Measurements from ENCODE around the gene RPS17. TPM values are rescaled to one million over a fixed set of nuclear protein-coding genes. Genes with fewer than 3 reads are reported as not detected.

RPS17 gene
- total RNA-seq, 2 experiments from 2014 or later, result 3,057 to 3,069 TPM

DNA sequence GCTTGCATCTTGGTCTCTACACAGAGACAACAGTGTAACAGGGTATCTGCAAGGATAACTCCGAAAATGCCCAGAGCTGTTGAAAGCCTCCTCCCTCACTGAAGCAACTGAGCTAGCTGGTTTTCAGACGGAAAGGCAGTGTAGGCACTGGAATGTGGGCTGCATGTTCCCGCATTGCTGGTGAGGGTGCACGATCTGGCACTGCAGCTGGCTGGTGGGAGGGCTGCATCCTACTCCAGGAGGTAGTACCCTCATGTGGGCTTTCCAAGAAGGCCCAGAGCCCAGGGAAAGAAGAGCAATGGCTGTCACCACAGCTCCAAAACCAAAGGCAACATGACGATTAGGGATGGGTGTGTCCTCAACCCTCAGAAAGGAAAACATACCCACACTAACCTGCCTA, 28.7 kb upstream of the RPS17 start:
- Mint-ChIP-seq H3K36me3 (ENCODE audit: low read depth) (no peaks in the 10 kb centered on the region), H3K9me3 (no peaks in the 10 kb centered on the region), H3K27ac (no peak overlapping the region), H3K4me3 (no peak overlapping the region), H3K4me1 (ENCODE audit: low read depth) (no peaks in the 10 kb centered on the region), H3K27me3 (peaks cover 17% of the 10 kb centered on the region)
- POLR2A ChIA-PET, result interaction anchor here (0.9 kb wide), 1 partner anchor 12 kb away, joined by 3 read pairs; no protein-coding TSS in a partner anchor
- TF ChIP-seq, protein P1, sequence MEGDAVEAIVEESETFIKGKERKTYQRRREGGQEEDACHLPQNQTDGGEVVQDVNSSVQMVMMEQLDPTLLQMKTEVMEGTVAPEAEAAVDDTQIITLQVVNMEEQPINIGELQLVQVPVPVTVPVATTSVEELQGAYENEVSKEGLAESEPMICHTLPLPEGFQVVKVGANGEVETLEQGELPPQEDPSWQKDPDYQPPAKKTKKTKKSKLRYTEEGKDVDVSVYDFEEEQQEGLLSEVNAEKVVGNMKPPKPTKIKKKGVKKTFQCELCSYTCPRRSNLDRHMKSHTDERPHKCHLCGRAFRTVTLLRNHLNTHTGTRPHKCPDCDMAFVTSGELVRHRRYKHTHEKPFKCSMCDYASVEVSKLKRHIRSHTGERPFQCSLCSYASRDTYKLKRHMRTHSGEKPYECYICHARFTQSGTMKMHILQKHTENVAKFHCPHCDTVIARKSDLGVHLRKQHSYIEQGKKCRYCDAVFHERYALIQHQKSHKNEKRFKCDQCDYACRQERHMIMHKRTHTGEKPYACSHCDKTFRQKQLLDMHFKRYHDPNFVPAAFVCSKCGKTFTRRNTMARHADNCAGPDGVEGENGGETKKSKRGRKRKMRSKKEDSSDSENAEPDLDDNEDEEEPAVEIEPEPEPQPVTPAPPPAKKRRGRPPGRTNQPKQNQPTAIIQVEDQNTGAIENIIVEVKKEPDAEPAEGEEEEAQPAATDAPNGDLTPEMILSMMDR (IDR thresholded peaks at IDR 0.05), result no peak
- ATAC-seq (no peak), DNase-seq (no peak)
- intact Hi-C loops (cut with micrococcal nuclease), result no loop called here
- CTCF ChIA-PET, result interaction anchor here (1.2 kb wide), 1 partner anchor 38 kb away, joined by 4 read pairs; no protein-coding TSS in a partner anchor

DNA sequence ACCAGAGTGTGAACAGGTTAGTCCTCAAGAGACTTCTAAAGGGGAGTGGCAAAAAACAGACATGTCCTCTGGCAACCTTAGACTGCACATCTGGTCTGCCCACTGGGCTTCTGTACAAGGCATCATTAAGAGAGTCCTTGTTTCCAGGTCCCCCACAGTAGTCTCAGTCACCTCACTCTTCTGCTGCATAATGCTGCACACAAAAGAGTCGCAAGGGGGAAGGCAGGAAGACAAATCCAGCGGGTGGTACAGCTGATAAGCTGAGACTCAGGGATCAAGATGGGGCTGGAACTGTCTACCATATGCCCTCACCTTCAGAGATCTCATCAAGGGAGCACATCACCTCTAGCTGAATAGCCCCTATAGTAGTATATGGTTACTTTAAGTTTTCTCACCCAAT, 27.4 kb upstream of the RPS17 start:
- CTCF ChIA-PET, result no interaction called here
- Mint-ChIP-seq H3K4me3 (no peak overlapping the region), H3K9me3 (no peaks in the 10 kb centered on the region), H3K27me3 (peaks cover 9% of the 10 kb centered on the region), H3K4me1 (ENCODE audit: low read depth) (no peaks in the 10 kb centered on the region), H3K36me3 (ENCODE audit: low read depth) (no peaks in the 10 kb centered on the region), H3K27ac (no peak overlapping the region)
- no peak for DNase-seq
- intact Hi-C loops (cut with micrococcal nuclease), result no loop called here
- POLR2A ChIA-PET, result no interaction called here
- no peak for ATAC-seq
- TF ChIP-seq, protein P1 (IDR thresholded peaks at IDR 0.05), result no peak

DNA sequence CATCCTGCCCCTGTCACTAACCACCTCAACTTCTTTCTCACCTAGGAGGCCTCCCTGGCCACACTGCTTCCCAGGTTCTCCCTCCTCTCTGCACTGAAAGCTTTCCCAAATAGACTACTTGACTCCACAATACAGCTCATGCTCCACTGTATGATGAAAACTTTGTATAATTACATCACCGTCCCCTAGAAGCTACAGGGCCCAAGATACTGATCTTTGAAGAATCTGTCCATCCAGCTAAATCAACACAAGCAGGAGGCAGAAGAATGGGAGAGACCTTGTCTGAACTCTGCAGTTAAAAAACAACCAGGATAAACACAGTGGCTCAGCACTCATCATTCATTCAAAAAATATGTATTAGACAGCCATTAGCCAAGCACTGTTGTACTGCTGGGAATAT, 26.4 kb upstream of the RPS17 start:
- POLR2A ChIA-PET, result interaction anchor here (2.1 kb wide), 1 partner anchor 26 kb away, joined by 8 read pairs; the partner anchor contains the start of gene RPS17
- CTCF ChIA-PET, result no interaction called here
- no peaks in the 10 kb centered on the region for H3K9me3 Mint-ChIP-seq
- no peak for ATAC-seq
- H3K27me3 Mint-ChIP-seq, result no peaks in the 10 kb centered on the region
- no peaks in the 10 kb centered on the region for H3K4me1 Mint-ChIP-seq (ENCODE audit: low read depth)
- no peak overlapping the region for H3K4me3 Mint-ChIP-seq
- H3K36me3 Mint-ChIP-seq (ENCODE audit: low read depth), result no peaks in the 10 kb centered on the region
- TF ChIP-seq, protein P1 (IDR thresholded peaks at IDR 0.05), result no peak
- no peak overlapping the region for H3K27ac Mint-ChIP-seq
- no peak for DNase-seq
- intact Hi-C loops (cut with micrococcal nuclease), result no loop called here

DNA sequence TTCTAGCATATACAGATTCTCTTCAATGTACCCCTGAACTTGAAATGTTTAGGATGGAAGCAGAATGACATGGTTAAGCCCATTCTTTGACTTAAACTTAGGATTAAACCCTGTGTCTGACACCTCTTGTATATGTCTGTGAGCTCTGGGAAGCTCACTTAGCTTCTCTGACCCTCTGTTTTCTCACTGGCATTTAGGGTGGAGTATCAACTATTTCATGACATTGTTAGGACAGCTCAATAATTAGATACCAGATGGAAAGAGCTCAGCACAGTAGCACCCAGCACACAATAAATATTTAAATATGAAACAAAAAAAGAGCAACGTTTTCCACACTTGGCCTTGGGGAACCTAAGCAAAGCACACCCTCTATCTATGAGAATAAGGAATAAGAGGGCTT, 18.2 kb upstream of the RPS17 start:
- H3K27me3 Mint-ChIP-seq, result no peaks in the 10 kb centered on the region
- ATAC-seq (no peak), DNase-seq (no peak)
- TF ChIP-seq, protein P1 (IDR thresholded peaks at IDR 0.05), result no peak
- H3K4me3 Mint-ChIP-seq, result no peak overlapping the region
- ChIA-PET POLR2A (interaction anchor here (0.9 to 1.9 kb wide), 2 partner anchors 15 to 19 kb away, joined by 4 to 6 read pairs; partner anchors contain the start of gene RPS17), CTCF (interaction anchor here (1.3 to 1.9 kb wide), 2 partner anchors 27 to 28 kb away, joined by 3 to 4 read pairs; no protein-coding TSS in a partner anchor)
- H3K36me3 Mint-ChIP-seq (ENCODE audit: low read depth), result no peaks in the 10 kb centered on the region
- intact Hi-C loops (cut with micrococcal nuclease), result no loop called here
- H3K4me1 Mint-ChIP-seq (ENCODE audit: low read depth), result no peaks in the 10 kb centered on the region
- no peak overlapping the region for H3K27ac Mint-ChIP-seq
- no peaks in the 10 kb centered on the region for H3K9me3 Mint-ChIP-seq

DNA sequence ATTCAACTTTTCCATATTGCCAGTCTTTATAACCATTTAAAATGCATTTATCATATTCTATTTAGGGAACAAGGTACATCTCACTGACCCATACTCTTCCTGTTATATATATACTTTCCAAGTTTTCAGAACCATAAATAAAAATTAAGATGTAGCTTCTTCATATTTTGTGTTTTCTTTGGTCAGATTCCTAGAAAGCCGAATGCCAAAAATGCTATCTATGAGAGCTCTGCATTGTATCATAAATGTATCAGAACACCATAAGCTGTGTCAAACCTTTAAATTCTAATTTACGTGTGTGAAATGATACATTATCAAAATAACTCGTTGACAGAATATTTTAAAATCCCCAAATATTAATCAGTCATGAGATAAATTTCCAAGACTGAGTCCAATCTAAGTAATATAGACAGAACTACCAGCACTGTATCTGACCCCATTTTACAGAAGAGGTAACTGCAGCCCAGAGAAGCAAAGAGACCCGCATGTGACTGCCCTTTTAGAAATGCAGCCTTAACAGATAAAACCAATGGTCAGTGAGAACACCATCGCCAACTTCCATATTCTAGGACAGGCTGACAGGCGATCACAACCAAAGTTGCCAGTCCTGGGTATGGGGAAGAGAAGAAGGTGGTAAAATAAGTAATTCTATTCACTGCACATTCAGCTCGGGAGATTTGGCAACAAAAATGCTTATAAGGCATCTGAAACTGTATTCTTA, 16.2 kb upstream of the RPS17 start:
- Mint-ChIP-seq H3K4me1 (ENCODE audit: low read depth) (no peaks in the 10 kb centered on the region), H3K27me3 (no peaks in the 10 kb centered on the region), H3K27ac (no peak overlapping the region), H3K9me3 (no peaks in the 10 kb centered on the region), H3K36me3 (ENCODE audit: low read depth) (no peaks in the 10 kb centered on the region), H3K4me3 (no peak overlapping the region)
- CTCF ChIA-PET, result no interaction called here
- DNase-seq (no peak), ATAC-seq (no peak)
- POLR2A ChIA-PET, result interaction anchor here (1.6 kb wide), 1 partner anchor 17 kb away, joined by 7 read pairs; the partner anchor contains the start of gene RPS17
- intact Hi-C loops (cut with micrococcal nuclease), result no loop called here
- TF ChIP-seq, protein P1 (IDR thresholded peaks at IDR 0.05), result no peak

Measured in activated CD8-positive, alpha-beta T cell treated with anti-CD3 and anti-CD28 coated beads for 36 hours (primary cell).